ENCODE results near the gene FUT9.

FUT9 gene

GRCh38 chr6:96060249-96060648 is 44.5 kb downstream of the FUT9 start:
- no peak overlapping the region for H3K4me3 ChIP-seq (ENCODE audit: low read depth, low read length)
- DNase-seq (ENCODE audit: low read depth) = no peak

DNA sequence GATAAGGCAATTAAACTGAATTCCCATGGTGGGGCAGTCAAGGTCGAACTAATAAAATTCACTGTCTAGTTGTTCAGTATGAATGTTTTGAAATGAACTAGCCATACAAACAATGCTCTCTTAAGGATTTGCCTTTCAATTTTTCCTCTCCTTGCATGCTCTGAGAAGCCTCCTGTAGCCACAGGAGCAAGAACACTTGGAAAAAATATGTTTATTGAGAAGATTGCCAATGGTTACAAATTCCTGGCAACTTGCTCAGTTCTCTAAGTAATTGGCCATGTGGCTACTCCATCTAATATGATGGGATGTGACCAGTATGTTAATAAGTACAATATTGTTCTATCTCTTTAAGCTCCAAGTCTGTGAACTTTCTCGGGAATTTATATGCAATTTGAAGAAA is 49.4 kb downstream of the FUT9 start:
- no peak for DNase-seq (ENCODE audit: low read depth)
- H3K4me3 ChIP-seq (ENCODE audit: low read depth, low read length) = no peak overlapping the region

DNA sequence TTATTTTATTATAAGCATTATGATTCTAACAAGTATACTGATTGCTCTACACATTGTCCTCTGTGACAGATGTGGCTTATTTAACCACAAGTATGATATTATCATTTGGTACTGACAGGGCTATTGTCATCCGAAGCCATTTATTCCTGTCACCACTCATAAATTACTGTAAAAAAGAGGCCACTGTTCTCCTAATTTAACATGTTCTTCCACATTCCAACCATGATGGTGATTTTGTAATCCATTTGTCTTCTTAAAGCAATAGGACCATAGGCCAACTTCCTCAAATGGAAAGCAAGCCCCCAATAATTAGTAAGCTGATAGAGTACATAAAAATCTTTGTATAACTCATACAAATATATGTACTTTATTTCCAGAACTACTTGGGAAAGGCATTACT is 50.6 kb downstream of the FUT9 start:
- H3K4me3 ChIP-seq (ENCODE audit: low read depth, low read length) = no peak overlapping the region

GRCh38 chr6:96073555-96073954 is 57.8 kb downstream of the FUT9 start:
- DNase-seq (ENCODE audit: low read depth) = no peak
- H3K4me3 ChIP-seq (ENCODE audit: low read depth, low read length) = no peak overlapping the region

More for the DNA sequence above, 50.6 kb downstream of the FUT9 start:
- no peak for DNase-seq (ENCODE audit: low read depth)

DNA sequence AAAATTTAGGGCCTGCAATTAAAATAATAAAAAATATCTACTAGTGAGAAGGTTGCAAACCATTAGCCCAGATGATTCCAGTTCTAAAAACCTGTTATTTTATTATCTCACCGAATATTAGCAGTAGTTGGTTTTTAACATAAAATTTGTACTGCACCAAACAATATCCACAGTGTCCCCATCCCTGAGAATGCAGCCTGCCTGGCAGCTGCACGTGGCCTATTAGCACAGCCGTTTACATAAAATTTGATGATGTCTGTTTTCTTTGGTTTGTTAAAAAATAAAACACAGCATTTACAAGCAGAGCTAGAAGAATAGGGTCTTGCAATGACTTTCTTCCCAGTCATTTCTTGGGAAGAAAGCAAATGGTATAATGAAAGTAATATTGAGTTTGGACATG is 58.2 kb downstream of the FUT9 start:
- H3K4me3 ChIP-seq (ENCODE audit: low read depth, low read length) = no peak overlapping the region
- no peak for DNase-seq (ENCODE audit: low read depth)

- H3K4me3 ChIP-seq (ENCODE audit: low read depth, low read length) = no peak overlapping the region
- DNase-seq (ENCODE audit: low read depth) = no peak
These were observed 60.1 kb downstream of the FUT9 start for GRCh38 chr6:96075826-96076225.

DNA sequence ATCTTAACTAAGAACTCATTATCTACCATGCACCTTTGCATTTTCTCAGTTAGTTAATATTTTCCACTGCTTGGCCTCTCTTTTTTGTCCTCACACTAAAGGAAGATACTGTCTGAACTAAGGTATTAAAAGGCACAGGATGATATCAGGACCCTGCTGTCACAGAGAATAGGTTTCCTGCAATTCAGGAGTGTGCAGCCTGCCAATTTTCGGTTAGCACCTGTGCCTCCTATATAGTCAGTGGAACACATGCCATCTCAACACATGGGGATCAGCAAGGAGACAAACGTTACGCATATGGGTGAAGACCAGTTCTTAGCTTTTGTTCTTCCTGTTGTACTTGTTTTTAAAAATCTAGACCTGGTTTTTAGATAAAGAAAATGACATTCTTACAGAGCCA is 71.0 kb downstream of the FUT9 start:
- DNase-seq (ENCODE audit: low read depth) = no peak
- no peak overlapping the region for H3K4me3 ChIP-seq (ENCODE audit: low read depth, low read length)

DNA sequence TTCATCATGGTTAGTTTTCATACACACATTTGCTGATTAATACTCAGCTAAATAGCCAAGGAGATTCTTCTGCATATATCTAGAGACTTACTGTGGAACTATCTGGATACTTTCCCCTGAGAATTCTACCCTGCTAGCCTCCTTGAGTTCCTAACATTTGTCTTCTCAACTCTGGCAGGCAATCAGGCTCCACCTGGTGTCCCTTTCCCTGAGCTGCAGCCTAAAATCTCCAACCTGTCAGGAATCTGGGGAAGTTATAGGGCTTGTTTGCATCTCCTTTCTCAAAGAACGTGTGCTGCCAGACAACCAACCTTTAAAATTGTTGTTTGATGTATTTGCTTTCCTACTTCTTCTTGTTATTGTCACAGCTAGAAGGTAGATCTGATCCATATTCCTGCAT is 73.4 kb downstream of the FUT9 start:
- DNase-seq (ENCODE audit: low read depth) = no peak

DNA sequence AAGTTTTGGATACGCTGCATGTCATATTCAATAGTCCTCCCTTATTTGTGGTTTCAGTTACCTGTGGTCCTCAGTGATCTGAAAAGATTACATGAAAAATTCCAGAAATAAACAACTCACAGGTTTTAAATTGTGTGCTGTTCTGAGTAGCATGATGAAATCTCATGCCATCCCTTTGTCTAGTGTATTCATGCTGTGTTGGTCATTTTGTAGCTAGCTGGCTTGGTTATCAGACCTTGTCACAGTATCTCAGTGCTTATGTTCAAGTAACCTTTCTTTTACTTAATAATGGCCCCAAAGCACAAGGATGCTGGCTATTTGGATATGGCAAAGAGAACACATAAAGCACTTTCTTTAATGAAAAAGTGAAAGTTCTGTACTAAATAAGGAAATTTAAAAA is 78.3 kb downstream of the FUT9 start:
- no peak for DNase-seq (ENCODE audit: low read depth)
- no peak overlapping the region for H3K4me3 ChIP-seq (ENCODE audit: low read depth, low read length)

More for the DNA sequence above, 73.4 kb downstream of the FUT9 start:
- H3K4me3 ChIP-seq (ENCODE audit: low read depth, low read length) = no peak overlapping the region

- H3K4me3 ChIP-seq (ENCODE audit: low read depth, low read length) = no peak overlapping the region
- no peak for DNase-seq (ENCODE audit: low read depth)
These were observed 83.3 kb downstream of the FUT9 start for GRCh38 chr6:96099069-96099468.

GRCh38 chr6:96101564-96101963 is 85.8 kb downstream of the FUT9 start:
- DNase-seq (ENCODE audit: low read depth) = no peak
- H3K4me3 ChIP-seq (ENCODE audit: low read depth, low read length) = no peak overlapping the region

DNA sequence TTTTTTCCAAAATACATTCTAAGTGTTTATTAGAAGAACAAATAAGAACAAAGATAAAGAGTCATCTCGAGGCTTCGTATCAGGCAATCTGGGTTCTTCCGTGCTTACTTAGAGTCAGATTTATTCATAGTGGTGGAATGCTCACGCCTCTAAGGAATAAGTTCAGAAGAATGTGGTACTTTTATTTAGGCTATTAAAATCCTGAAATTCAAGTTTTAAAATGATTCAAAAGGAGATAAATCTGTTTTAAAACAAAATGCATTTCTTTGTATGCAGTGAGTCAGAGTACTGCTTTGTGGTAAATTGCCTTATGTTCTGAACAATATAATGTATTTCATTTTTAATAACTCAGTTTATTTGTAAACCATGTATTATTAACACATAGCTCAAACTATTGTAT is 89.1 kb downstream of the FUT9 start:
- DNase-seq (ENCODE audit: low read depth) = no peak
- H3K4me3 ChIP-seq (ENCODE audit: low read depth, low read length) = no peak overlapping the region

DNA sequence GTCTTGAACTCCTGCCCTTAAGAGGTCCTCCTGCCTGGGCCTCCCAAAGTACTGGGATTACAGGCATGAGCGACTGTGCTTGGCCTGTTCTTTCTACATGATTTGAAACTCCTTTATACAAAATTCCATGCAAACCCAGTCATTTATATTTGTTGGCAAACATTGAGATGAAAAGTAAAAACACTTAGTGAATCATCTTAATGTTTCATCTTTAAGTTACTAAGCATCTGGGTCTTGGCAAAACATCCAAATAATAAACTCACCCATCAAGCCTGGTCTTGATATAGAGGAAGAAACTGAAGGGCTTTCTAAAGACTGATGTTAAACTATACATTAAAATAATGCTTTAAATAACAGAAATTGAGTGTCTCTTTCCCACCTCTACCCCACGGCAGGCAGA is 95.1 kb downstream of the FUT9 start:
- DNase-seq (ENCODE audit: low read depth) = no peak
- no peak overlapping the region for H3K4me3 ChIP-seq (ENCODE audit: low read depth, low read length)

DNA sequence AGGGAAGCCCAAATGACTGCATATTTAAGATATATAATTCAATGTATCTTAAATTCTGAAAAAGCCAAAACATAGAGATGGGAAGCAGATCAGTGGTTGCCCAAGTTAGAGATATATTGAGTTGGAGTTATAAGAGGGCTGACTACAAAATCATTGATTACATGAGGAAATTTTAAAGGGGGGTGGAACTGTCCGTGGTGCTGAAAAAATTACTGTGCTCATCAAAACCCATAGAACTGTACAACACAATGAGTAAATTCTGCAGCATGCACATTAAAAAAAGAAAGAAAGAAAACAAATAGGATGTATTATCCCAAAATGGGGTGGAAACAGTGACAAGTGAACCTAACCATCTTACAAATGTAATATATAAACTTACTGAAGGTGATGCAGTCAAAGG is 100.9 kb downstream of the FUT9 start:
- DNase-seq (ENCODE audit: low read depth) = no peak
- no peak overlapping the region for H3K4me3 ChIP-seq (ENCODE audit: low read depth, low read length)

- no peak for DNase-seq (ENCODE audit: low read depth)
- H3K4me3 ChIP-seq (ENCODE audit: low read depth, low read length) = no peak overlapping the region
These were observed 109.0 kb downstream of the FUT9 start for GRCh38 chr6:96124778-96125177.

DNA sequence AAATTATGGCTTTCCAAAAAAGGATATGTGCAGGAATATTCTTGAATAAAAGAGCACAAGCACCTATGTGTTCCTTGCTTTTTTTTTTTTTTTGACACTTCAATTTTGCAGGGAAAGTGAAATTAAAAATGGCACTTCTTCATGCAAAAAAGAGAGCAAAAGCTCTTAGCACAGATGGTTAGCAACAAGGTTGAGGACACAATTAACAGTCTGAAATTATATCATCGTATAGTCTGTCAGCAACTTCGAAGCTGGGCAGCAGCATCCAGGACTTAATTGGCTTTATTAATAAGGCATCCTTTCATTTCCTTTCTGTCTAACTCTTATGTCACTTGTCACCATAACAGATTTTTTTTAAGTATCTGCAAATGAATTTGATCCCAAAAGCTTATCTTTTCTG is 122.6 kb downstream of the FUT9 start:
- no peak for DNase-seq (ENCODE audit: low read depth)

GRCh38 chr6:96142142-96142541 is 126.4 kb downstream of the FUT9 start:
- DNase-seq (ENCODE audit: low read depth) = no peak
- H3K4me3 ChIP-seq (ENCODE audit: low read depth, low read length) = no peak overlapping the region

More for the DNA sequence above, 122.6 kb downstream of the FUT9 start:
- no peak overlapping the region for H3K4me3 ChIP-seq (ENCODE audit: low read depth, low read length)

- DNase-seq (ENCODE audit: low read depth) = no peak
- no peak overlapping the region for H3K4me3 ChIP-seq (ENCODE audit: low read depth, low read length)
These were observed 134.7 kb downstream of the FUT9 start for GRCh38 chr6:96150431-96150830.

DNA sequence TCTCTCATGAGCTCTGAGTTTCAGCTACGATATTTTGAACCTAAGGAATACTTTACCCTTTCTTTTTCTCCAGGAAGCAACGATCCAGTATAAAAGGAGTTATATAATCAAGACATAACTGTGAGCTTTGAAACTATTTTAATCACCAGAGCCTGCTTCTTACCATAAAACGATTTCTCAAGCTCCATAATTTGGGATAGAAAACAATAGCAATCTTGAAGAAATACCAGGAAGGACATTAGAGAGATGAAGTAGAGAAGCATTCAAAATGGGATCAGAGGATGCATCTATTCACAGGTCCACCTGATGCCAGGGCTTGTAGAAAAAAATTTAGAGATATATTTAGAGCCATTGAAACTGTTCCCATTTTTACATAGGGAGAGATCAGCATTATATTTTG is 135.9 kb downstream of the FUT9 start:
- DNase-seq (ENCODE audit: low read depth) = no peak
- no peak overlapping the region for H3K4me3 ChIP-seq (ENCODE audit: low read depth, low read length)

DNA sequence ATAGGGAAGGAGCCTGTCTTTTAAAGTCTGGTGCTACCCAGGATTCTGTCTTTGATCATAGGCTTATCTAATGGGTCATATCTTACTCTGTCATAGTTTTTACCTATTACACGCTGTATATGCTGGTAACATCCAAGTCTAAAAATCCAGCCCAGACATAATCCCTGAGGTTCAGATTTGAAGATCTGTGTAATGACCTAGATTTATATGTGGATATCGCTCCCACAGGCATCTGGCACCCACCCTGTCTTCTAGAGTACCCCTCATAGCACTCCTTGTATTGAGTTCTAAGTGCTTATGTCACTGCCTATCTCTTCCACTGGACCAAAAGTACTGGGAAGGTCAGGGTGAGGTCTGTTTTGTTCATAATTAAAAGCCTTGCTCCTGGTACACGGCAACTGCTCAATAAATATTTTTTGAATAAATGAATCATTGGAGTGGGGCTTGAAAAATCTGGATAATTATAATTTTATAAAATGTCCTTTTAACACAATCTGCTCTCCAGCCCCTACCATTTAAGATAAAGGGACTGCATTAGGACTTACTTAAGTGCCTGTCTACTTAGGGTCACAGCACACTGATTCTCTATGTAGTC is 136.4 kb downstream of the FUT9 start:
- no peak overlapping the region for H3K4me3 ChIP-seq (ENCODE audit: low read depth, low read length)
- no peak for DNase-seq (ENCODE audit: low read depth)

DNA sequence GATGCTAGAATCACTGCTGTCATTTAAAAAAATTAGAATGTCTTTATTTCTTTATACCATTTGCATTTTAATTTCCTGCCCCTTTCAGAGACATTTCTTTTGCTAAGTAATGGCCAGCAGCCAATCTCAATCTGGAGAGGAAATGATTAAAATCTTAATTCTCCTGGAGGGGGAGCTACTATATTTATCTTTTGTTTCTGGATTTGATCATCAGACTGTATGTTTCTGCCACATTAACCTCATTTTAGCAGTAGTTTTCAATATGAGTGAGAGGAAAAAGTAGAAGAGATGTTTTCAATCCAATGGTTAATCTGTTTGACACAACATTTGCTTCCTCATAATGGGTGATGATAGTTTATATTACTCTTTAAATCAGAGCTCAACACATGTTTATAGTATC is 138.0 kb downstream of the FUT9 start:
- no peak overlapping the region for H3K4me3 ChIP-seq (ENCODE audit: low read depth, low read length)
- DNase-seq (ENCODE audit: low read depth) = no peak

GRCh38 chr6:96156425-96156824 is 140.7 kb downstream of the FUT9 start:
- no peak for DNase-seq (ENCODE audit: low read depth)
- H3K4me3 ChIP-seq (ENCODE audit: low read depth, low read length) = no peak overlapping the region
